GM11168 (cell line): ENCODE data around the gene AKT1.
"Not testable (repeated sequence)": the region's sequence is repeated elsewhere in the genome, so short reads cannot be mapped to it uniquely, and the experiment has no call there.

Source experiments
- in situ Hi-C: fragments of 300-500 bp; cut with MboI; formaldehyde crosslinking; loops from one replicate; pipeline ENCODE4 v1.12.0; 2022; ENCODE audit warnings: low sequenced_read_pairs; ENCODE audit not compliant: unreplicated experiment

Gene AKT1

DNA sequence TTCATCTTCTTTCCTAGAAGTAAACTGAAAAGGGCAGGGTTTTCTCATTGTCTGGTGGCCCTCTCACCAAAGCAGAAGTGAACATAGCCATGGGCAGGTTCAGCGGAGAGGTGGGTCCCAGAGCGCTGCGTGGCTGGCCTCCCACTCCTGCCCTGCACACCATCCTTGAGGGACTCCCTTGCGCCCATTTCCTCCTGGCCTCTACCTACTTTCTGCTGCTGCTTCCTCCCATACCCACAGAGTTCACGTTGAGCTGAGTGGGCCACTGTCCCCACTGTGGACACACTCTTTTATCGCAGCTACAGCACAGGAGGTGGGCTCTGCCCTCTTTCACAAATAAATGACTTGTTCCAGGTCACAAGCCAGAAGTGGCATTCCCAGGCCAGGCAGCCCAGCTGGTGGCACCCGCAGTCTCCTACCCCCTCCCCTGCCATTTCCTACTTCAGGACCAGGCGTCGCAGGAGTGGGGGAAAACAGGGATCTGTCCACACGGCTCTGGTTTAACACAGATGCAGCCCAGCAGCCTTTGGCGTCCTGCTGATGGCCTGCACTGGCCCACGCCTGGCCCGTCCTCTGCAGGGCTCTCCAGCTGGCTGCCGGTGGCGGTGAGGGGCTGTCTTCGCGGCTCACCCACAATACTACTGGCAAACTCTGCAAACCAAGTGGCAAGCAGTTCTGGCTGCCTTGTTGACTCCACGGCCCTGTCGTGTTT is 37.7 kb downstream of the AKT1 start:
- in situ Hi-C loops = no loop called here

DNA sequence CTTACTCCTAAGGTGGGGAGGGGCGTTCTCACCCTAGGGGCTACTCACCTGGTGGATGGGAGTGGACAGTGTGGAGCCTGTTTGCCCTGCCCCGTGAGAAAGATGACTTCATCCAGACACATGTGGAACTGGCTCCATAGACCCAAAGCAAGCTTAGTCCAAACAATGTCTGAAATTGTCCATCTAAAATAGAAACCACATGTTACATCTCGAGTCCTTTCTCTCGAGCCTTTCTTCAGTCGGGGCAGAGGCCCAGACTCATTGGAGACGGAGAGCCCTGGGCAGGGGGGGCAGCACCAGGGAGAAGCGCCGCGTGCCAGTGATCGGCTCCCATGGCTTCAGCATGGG is 38.3 kb downstream of the AKT1 start:
- in situ Hi-C loops = no loop called here

DNA sequence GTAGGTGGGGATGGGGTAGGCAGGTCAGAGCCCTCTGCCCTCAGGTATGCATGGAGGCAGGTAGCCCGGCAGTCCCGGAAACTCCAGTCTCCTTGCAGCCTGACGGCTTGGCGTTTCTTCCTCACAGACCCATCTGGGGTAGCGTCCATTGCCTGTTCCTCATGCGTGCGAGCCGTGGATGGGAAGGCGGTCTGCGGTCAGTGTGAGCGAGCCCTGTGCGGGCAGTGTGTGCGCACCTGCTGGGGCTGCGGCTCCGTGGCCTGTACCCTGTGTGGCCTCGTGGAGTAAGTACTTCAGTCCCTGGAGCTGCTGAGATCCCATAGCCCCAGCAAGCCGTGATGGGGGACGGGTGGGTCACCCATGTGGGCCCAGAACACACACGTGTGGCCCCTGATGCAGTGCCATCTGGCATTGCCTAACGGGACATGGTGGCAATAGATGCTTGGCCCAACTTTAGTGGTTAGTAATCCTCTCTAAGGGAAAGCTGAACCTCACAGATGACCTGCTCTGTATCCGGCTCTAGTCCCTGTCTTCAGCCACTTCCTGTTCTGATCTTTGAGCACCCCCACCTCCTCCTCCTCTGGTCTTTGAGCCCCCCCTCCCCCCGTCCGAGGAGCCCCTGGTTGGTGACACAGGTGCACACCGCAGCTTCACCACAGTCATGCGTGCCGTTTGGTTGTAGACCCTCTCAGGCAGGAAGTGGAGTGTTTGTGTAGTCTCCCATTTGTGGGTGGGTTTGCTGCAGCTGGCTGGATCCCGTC is 38.9 kb downstream of the AKT1 start:
- in situ Hi-C loops = no loop called here

DNA sequence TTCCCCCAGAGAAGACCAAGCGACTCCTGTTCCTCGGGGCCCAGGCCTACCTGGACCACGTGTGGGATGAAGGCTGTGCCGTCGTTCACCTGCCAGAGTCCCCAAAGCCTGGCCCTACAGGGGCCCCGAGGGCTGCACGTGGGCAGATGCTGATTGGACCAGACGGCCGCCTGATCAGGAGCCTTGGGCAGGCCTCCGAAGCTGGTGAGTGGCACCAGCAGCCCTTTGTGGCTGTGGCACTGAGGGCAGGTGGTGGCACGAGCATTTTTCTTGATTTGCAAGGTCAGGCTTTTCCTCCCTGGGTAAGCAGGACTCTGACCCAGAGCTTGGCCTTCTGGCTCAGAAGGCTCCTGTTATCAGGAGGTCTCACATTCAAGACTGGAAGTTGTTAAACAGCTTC is 39.9 kb downstream of the AKT1 start:
- in situ Hi-C loops = no loop called here

DNA sequence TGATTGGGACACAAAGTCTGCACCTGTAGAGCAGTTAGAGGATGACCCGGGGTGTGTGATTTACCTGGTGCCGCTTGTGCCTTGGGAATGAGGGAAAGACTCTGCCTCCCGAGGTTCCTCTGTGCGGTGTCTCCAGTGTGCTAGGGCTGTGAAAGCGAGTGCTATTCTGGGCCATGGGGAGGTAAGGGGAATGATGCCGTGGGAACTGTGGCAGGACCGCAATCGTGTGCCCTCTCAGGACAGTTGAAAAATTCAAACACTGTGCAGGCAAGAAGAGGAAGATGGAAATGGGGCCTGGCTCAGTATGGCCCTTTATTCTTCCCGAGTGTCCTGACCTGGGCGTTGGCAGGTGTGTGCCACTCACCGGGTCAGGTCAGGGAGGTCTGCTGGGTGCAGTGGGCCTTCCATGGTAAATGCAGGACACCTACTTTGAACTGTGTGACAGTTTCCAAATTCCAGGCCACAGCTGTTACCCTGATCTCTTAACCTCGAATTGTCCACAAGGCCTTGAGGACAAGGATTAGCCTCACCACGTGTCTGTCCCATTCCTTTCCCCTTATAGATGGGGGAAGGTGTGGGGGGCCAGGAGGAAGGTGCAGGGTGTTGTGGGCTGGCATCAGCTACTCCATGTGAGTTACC is 41.2 kb downstream of the AKT1 start:
- in situ Hi-C loops = no loop called here

DNA sequence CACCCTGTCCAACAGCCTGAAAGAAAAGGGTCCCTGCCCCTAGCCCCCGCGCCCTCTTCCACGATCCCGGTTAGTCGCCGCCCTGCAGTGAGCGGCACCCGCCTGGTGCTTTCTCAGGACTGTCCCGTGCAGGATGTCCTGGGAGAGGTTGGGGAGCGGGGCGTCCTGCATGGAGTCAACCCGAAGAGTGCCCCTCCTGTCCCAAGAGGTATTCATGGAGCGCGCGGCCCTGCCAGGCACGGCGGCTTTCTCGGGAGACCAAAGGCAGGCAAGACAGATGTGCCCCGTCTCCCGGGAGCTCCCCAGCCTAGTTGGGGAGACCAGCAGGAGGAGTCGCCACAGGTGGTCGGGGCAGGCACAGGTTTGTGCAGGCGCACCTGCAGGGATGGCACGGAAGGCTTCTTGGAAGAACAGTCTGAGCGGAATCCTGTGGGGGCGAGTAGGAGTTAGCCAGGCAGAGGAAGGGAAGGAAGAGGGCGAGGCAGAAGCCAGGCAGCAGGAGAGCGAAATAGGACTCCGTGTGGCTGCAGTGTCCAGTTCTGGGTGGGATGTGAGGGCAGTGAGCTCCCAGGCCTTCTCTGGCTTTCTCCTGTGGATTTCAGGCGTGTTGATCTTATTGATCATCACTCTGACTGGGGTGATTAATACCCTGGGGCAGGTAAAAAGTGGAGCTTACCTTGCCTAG is 41.9 kb downstream of the AKT1 start:
- in situ Hi-C loops = no loop called here

DNA sequence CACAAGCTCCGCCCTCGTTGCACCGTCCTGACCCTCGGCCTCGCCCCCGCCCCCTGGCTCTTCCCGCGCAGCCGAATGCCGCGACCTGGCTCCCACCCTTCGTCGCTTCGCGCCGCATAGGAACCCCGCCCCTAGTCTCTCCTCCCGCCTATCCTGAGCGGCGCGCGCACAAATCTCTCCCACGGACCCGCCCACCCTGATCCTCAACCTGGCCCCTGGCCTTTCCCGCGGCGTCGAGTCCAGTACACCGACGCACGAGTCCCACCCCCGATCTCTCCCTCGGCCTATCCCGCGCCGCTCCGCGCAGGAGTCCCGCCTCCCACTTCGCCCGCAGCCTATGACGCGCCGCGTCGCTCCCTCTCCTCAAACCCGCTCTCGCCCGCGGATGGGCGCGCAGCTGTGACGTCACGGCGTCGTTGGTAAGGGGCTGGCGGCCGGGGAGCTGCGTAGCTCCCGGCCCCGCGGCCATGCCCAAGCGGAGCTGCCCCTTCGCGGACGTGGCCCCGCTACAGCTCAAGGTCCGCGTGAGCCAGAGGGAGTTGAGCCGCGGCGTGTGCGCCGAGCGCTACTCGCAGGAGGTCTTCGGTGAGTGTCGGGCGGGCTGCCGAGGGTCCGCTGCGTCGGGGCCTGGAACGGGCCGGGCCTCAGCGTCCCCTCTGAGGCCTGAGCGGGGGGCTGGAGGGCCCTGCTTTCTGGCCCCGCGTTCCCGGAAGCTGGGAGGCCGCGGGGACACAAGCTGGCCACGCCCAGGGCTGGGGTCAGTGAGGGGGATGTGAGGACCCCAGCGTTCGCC is 42.6 kb downstream of the AKT1 start, which contains the start of gene SIVA1:
TSS of gene SIVA1 (plus strand) at position 413 of the 793 bp plus-strand sequence. CDS start at position 468, 55 bp downstream.
- in situ Hi-C loops = no loop called here

DNA sequence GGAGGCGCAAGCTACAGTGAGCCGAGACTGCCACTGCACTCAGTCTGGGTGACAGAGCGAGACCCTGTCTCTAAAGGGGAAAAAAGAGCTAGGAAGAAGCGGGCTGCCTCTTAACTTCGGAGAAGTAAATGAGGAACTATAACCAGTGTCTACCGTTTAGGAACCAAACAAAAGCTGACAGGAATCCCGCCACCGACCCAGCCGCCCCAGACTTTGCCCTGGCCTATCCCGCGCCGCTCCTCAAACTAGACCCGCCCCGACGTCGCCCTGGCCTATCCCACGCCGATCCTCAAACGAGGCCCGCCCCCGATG is 43.2 kb downstream of the AKT1 start:
- in situ Hi-C loops = no loop called here

DNA sequence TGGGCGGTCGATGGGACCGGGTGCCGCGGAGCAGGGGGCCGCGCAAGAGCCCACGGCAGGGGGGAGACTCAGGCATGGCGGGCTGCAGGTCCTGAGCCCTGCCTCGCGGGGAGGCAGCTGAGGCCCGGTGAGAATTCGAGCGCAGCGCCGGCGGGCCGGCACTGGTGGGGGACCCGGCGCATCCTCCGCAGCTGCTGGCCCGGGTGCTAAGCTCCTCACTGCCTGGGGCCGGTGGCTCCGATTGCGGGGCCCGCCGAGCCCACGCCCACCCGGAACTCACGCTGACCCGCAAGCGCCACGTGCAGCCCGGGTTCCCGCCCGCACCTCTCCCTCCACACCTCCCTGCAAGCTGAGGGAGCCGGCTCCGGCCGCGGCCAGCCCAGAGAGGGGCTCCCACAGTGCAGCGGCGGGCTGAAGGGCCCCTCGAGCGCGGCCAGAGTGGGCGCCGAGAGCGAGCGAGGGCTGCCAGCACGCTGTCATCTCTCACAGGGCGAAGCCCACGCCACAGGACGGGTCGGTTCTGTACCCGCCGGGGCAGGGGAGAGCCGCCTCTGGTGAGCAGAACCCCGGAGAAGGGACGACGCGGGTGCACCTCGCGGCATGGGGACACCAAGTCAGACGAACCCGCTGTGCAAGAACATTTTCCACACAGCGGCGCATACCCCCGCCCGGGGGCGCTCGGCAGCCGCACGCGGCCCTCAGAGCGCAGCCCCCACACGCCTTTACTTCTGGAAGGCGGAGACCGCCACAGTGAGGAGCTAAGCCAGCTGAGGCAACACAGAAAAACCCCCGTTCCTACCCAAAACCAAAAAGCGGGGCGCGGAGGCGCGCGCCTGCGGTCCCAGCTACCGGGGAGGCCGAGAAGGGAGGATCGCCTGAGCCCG is 43.8 kb downstream of the AKT1 start:
- in situ Hi-C loops = no loop called here

DNA sequence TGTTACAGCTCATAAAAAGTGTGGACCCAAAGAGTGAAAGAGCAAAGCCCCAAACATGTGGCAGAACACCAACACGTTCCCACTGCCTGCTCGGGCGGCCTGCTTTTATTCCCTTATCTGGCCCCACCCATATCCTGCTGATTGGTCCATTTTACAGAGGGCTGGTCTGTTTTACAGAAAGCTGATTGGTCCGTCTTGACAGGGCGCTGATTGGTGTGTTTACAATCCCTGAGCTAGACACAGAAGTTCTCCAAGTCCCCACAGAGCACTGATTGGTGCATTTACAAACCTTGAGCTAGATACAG is 44.8 kb downstream of the AKT1 start:
- in situ Hi-C loops = not testable (repeated sequence)

DNA sequence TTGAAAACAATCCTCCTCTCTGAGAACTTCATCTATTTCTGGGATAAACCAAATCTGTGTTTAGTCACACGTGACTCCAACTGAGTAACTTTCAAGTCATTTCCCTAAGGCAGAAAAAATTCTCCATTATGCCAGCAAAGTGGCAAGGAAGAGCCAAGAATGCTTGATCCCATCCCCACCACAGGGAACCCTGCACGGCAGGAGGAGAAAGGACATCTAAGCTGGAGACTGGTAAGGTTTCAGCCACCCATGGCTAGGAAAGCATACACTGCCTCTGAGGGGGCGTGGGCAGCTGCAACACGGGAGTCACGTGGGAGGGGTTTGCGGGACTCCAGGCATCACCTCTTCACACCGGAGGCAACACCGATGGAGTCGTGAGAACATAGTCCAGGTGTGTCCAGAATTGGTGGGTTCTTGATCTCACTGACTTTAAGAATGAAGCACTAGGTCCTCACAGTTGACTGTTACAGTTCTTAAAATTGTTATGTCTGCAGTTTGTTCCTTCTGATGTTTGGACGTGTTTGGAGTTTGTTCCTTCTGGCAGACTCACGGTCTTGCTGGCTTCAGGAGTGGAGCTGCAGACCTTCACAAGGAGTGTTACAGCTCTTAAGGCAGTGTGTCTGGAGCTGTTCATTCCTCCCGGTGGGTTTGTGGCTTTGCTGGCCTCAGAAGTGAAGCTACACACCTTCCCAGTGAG is 45.3 kb downstream of the AKT1 start:
- in situ Hi-C loops = no loop called here

DNA sequence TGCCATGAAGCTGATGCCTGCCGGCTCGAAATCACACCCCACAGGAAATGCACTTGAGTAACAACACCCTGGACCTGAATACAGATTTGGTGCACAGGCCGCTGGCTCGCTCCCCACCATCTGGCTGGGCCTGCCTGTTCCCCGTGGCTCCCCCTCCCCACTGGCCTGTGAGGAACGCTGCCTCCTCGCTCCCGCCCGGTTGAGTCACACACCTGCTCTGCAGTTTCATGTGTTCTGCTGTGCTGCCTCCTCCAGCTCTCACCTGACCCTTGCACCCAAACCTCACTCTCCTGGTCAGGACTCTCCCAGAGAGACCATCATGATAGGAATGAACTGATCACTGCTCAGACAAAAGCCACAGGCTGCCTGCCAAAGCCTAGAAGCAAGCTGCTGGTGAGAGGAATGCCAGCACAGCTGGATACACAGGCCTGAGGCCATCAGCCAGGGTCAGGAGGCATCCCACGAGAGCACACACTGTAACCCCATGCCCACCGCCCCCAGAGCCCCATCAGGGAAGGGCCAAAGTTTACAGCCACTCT is 46.4 kb downstream of the AKT1 start:
- in situ Hi-C loops = no loop called here

DNA sequence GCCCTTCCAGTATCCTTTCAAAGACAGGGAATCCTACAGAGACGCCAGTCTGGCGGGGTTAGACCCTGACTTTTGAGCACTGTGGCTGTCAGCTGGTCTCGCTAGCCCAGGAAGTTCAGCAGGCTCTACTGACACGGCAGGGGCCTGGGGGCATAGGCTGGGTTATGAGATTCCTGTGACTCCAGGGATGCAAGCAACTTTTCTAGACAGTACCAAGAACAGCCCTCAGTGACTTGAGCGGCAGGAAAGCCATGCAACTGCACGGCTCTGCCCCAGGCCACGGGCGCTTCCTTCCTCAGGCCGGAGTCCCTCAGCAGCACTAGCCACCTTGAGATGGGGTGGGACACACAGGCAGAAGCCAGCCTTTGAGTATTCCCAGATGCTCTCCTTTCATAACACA is 47.7 kb downstream of the AKT1 start:
- in situ Hi-C loops = no loop called here

DNA sequence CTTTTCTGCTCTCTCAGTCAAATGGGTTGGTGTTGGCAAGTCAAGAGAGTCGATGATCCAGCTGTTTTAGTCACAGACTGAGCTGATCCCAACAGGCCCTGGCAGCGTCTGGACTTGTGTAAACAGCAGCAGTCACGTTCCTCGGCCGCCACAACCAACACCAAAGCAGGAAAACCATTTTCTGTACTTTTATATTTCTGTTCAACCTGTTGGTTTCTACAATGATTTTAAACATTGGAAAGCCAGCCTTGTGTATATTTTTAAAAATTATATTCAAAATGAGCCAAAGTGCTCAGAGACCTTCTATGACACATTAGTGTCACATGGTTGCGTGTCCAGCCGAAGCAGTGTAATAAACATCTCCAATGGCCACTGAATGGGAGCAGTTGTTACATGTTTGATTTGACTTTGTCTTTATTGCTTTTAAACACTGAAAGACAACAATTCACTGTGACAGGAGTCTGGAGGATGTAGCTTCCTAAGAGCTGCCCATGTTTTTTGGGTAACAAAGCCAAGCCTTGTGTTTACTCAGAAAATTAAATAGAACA is 48.5 kb downstream of the AKT1 start:
- in situ Hi-C loops = no loop called here

DNA sequence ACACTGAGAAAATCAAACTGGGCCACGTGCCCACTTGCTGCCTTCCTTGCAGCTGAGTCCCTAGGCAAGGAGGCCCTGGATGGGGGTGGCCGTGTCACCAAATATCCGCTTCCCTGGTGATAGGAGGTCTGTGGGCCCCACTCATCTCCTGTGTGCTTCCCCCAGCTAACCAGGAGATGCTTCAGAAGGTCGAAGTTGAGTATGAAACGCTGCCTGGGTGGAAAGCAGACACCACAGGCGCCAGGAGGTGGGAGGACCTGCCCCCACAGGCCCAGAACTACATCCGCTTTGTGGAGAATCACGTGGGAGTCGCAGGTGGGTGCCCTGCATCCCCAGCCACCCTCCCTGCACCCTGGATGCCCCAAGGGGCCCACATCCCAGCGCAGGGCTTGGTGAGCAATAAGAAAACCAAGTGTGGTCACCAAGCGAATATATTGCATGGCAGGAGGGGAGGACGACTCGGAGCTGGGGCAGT is 49.4 kb downstream of the AKT1 start:
- in situ Hi-C loops = no loop called here

DNA sequence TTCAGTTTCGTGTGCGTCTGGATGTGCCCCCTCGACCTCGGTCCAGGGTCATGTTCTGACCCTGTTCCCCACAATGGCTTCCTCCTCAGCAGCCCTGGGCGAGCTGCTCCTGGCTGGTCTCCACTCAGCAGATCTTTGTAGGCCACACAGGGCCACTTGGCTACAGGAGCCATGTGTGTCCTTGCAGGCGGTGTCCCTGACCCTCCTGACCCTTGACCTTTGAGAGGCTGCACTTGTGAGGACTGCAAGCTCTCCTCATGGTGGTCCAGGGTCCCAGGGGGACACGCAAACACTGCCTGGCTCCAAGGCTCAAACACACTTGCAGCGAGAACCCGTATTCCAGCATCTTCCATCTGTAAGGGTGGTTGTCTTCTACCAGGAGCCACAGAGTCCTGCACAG is 50.1 kb downstream of the AKT1 start:
- in situ Hi-C loops = no loop called here

DNA sequence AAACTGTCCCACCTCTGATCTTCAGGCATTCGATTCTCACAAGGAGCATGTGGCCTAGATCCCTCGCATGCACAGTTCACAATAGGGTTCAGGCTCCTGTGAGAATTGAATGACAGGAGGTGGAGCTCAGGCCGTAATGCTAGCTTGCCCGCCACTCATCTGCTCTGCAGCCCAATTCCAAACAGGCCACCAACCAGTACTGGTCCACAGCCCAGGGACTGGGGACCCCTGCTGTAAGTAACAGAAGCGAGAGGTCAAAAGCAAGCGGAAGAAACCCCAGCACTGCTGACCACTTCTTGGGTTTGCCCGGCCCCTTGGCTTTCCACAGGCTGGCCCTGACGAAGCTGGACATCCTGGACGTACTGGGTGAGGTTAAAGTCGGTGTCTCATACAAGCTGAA is 51.1 kb downstream of the AKT1 start:
- in situ Hi-C loops = no loop called here
